SHP77 (cell line): ENCODE measurements around the gene DCLRE1C.
A peak's percentile ranks its signal among the peaks of the same experiment; 100 is the strongest.
"Not testable (repeated sequence)": the region's sequence is repeated elsewhere in the genome, so short reads cannot be mapped to it uniquely, and the experiment has no call there.

Experiments used
- DNase-seq, 2 experiments: peaks; one replicate each; lab custom pipeline; 2025; lab: John Stamatoyannopoulos, UW

The DCLRE1C gene

GRCh38 chr10:14880229-14880628, 73.7 kb downstream of the DCLRE1C start:
- DNase-seq = no peak

- no peak for DNase-seq
These were observed 74.0 kb downstream of the DCLRE1C start for GRCh38 chr10:14879928-14880193.

GRCh38 chr10:14879124-14879927, 74.6 kb downstream of the DCLRE1C start:
- DNase-seq = peak; percentile 12 to 14

- DNase-seq = peak; percentile 89
These were observed 75.4 kb downstream of the DCLRE1C start, which contains the start of gene SUV39H2 for GRCh38 chr10:14878266-14879123. Gene SUV39H2 (plus strand): TSS chr10:14878866. CDS start chr10:14878889, 23 bp downstream.

GRCh38 chr10:14876764-14877163, 77.1 kb downstream of the DCLRE1C start:
- DNase-seq = no peak

- no peak for DNase-seq
These were observed 78.0 kb downstream of the DCLRE1C start for GRCh38 chr10:14875941-14876340.

GRCh38 chr10:14873090-14873760, 80.7 kb downstream of the DCLRE1C start:
- DNase-seq = no peak

- DNase-seq = not testable (repeated sequence)
These were observed 89.0 kb downstream of the DCLRE1C start for GRCh38 chr10:14864871-14865270.

- DNase-seq = not testable (repeated sequence)
These were observed 89.4 kb downstream of the DCLRE1C start for GRCh38 chr10:14864466-14864865.

GRCh38 chr10:14860791-14861190, 93.1 kb downstream of the DCLRE1C start:
- no peak for DNase-seq

GRCh38 chr10:14859775-14860174, 94.1 kb downstream of the DCLRE1C start:
- no peak for DNase-seq

GRCh38 chr10:14859043-14859442, 94.9 kb downstream of the DCLRE1C start:
- DNase-seq = no peak

- no peak for DNase-seq
These were observed 95.4 kb downstream of the DCLRE1C start for GRCh38 chr10:14858338-14858960.

- DNase-seq = no peak
These were observed 98.4 kb downstream of the DCLRE1C start for GRCh38 chr10:14855453-14855852.

- no peak for DNase-seq
These were observed 101.7 kb downstream of the DCLRE1C start for GRCh38 chr10:14852236-14852635.
